Right hindlimb (tissue), 1 donor: Measurements from ENCODE around the gene CADPS2.

Experiments
- DNase-seq: peaks from one replicate; pipeline ENCODE4 v3.0.0-alpha.2; 2018

CADPS2 gene

DNA sequence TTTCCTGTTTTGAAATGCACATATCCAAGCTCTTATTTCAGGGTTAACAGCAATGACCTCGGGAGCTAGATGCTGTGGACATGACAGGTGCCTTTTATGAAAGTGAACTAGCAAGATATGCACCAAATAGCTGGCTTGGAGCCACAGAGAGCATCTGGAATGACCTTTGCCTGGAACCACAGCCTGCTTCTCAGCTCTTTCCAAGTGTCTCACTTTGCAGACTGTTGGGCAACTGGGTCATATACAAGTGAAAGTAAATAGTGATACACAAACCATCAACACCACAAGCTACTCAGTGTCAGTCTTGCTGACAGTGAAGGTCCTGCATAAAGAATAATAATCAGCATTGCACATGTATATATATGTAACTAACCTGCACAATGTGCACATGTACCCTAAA lies 370.9 kb downstream of the CADPS2 start:
- DNase-seq: no peak

DNA sequence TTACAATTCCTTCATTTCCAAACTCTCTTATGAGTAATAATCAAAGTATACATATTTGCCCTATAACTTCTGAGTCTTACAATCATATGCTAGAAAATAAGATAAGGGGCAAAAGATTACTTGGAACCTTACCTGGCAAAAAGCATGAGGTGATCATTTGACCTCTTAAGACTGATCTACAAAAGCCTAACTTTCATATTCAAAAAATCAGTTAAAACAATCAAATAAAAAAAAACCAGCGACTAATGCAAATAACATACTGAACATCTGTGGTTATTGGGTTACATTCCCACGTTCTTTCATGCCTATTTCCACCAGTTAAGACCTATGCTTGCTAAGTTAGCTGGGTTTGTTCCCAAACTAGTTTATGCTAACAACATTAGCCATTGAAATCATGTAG lies 375.0 kb downstream of the CADPS2 start:
- no peak for DNase-seq

DNA sequence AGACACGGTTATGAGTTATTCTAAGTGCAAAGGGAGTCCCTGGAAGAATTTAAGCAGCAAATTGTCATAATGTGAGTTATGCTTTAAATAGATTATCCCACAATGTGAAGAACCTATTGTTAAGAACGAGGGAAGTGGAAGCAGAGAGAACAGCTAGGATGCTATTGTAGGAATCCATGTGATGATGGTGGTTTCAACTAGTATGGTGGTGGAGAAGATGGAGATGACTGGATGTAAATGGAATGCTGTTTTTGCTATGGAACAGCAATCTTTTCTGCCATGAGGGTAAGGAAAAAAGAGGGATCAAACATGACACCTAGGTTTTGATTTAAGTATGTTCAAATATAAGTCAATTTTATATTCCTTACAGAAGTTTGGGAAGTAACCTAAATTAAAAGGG lies 378.7 kb downstream of the CADPS2 start:
- no peak for DNase-seq

DNA sequence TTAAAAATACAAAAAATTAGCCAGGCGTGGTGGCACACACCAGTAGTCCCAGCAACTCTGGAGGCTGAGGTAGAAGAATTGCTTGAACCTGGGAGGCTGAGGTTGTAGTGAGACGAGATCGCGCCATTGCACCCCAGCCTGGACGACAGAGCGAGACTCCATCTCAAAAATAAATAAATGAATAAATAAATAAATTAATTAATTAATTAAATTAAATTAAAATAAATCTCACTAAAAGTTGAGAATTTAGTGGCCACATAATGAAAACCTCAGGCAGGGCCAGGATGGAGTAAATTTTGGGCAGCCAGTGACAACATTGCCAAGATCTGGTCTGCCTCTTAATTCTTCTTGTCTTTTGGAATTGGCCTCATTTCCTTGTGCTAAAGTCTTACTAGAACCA lies 394.3 kb downstream of the CADPS2 start:
- DNase-seq: no peak

DNA sequence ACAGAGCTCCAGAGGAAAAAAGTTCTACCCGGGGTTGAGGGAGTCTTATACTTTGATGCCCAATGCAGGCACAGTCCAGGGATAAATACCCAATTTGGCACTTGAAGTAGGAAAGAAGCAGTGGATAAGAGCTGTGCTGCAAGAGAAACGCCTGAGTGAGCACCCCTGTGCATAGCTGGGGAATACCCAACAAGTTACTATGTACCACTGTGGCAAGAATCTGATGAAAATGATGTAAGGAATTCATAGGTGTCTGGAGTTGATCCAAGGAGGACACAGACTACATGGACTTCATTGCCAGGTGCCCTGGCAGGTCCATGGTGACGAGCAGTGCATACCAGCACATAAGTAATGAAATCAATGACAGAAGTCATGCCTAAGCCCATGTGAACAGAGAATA lies 398.0 kb downstream of the CADPS2 start:
- DNase-seq: no peak

DNA sequence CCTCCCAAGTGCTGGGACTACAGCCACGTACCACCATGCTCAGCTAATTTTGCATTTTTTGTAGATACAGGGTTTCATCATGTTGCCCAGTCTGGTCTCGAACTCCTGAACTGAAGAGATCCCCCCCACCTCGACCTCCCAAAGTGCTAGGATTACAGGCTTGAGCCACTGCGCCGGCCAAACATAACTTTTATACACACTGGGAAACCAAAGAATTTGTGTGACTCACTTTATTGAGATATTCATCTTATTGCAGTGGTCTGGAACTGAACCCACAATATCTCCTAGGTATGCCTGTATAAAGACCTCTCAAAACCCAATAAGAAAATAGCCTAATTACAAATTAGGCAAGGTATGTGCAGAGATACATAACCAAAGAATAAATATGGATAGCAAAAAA lies 399.1 kb downstream of the CADPS2 start:
- no peak for DNase-seq

DNA sequence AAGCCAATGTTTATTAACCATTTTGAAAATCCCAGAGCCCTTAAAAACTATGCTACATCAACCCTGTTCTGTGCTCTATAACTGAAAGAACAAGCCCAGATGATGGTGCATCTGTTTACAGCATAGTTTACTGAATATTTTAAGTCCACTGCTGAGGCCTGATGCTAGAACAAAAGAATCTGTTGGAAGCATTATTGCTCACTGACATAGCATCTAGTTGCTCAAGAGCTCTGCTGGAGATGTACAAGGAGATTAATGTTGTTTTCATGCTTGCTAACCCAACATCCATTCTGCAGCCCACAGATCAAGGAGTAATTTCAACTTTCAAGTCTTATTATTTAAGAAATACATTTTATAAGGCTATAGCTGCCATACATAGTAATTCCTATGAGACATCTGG lies 400.4 kb downstream of the CADPS2 start:
- no peak for DNase-seq

DNA sequence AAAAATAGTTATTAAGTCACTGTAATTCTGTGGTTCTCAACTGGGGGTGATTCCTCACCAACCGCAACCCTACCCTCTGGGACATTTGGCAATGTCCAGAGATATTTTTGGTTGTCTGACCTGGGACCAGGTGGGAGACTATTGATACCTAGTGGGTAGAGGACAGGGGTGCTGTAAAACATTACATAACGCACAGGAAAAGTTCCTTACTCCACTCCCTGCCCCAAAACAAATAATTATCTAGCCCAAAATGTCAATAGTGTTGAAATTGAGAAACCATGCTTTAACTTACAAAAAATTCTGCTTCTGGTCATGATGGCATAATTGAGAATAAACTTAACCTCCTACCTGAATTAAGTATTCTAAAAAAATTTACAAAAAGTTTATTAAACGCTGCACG lies 404.0 kb downstream of the CADPS2 start:
- no peak for DNase-seq

DNA sequence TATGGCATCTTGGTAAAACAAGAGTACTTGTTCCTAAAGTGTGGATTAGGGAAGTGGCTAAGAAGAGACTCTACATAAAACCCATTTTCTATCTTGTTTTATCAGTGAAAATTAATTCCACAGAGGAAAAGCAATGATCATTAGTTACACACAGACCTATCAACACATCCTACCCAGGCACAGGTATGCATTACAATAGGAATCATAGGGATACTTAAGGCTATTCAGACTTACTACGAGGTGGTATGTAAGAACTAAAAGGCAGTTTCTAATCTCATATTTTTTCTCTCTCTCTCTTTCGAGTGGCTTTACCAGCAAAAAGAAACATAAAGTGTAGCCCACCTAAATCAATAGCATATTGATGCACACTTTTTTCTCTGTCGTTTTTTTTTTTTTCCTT lies 415.4 kb downstream of the CADPS2 start:
- no peak for DNase-seq

DNA sequence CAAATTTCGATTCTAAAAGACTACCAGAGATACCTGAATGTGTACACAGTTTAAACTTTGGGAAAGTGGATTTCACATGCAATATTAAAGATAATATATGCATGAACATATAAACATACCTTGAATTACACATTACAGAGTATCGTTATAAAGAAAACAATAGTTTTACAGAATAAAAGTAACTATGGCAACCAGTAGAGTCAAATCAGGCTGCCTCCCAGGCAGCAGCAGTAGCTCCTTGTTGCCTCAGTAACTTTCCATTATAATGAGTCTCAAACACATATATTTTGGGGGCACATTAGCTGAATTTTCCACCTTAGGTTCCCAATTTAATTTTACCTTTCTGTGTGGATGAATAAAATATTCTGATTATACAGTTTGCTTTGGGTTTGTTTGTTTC lies 417.3 kb downstream of the CADPS2 start:
- DNase-seq: no peak

DNA sequence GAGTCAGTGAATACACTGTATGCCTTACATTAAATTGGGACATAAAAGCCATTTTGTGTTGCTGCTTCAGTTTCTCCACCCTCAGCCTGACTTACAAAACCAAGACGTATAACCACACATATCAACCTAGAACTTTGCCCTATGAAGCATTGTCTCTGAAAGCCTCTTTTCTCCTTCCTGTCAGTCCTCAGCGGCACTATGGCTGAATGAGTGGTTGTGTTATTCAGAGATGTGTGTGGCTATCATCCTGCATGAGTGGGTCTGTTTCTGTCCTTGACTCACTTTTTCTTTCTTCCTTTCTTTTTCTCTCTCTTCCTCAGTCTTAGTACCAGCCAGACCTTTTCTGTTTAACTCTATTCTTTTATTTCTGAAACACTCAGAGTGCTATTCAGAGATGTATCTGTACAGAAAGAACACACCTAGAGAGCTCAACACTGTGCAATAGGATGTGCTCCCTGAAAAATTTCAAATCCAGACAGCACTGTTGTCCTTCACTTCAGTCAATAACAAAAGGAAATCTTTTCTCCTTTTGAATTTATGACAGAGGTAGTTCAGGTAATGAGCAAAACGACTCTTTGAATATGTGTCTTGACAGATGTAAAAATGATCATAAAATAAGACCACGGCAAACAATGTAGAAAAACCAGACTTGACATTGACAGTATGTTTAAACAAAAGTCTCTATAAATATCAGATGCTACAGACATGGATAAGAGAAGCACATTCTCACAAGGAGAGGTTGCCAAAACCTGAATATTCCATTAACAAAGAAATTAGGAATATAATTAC lies 418.4 kb downstream of the CADPS2 start:
- DNase-seq: no peak

DNA sequence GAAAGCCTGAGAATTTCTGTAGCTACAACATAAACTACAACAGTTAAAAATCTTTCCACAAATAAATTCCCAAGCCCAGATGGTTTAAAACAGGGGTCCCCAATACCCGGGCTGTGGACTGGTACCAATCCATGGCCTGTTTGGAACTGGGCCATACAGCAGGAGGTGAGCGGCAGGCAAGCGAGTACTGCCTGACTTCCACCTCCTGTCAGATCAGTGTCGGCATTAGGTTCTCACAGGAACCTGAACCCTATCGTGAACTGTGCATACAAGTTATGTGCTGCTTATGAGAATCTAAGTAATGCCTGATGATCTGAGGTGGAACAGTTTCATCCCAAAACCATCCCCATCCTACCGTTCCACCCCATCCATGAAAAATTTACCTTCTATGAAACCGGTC lies 421.0 kb downstream of the CADPS2 start:
- no peak for DNase-seq

DNA sequence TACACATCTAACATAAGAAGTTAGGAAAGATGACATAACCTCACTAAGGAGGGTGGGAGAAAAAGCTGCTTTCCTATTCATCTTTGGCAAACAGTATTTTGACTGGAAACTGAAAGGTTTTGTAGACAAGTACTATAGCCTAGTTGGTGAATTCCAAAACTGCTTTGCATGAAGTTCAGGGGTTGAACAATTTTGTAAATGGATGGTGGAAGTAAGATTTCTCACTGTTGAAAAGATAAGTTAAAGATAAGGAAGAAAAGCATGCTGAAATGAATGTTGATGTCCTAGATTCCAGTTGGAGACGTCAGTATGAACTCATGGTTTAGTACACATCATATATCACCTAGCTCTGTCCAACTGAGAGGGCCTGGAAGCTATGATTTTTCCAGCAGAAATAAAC lies 422.6 kb downstream of the CADPS2 start:
- no peak for DNase-seq

DNA sequence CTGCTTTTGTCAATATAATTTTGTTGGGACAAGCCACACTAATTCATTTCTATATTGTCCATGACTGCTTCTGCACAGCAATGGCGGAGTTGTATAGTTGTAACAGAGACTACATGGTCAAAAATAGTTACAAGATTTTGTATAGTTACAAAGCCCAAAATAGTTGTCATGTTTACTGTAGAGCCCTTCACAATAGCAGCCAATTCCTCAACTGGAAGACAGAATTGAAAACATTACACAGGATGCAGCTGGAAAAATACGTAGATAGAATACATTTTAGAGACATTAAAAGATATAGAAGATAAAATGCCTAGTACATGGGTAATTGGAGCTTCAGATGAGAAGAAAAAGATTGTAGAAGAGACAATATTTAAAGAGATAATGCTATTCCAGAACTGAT lies 425.3 kb downstream of the CADPS2 start:
- DNase-seq: no peak

DNA sequence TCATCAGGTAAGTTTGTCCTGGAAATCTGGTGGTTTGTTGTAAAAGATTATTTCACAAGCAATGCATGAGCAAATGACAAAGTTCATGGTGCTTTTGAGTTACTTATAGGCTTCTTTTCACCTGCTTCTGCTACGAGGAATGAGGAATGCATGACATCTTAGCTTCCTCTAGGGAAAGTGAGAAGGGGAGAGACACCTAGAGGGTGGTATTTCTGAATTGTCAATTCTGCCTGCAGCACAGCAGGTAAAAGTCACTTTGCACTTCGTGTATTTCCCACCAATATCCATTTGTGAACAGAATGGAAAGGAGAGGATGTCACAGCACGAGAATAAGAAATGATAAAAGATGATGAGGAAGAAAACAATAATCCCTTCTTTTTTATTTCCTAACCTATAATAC lies 428.3 kb downstream of the CADPS2 start:
- DNase-seq: no peak

DNA sequence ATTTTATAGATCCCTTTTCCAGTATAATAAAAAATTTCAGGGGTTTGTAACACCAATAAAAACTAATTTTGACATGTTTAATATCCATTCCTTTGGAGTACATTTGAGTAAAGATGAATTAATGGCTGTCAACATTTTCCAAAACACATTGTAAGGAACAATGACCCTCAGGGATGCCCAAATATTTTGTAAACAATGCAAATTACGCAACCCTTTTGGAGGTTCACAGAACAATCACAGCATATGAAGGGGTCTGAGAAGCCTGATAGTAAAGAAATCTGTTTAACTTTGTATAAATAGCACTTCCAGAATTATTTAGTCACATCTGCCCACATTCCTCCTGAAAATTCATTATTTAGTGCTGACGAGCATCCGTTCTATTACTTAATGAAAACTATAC lies 428.9 kb downstream of the CADPS2 start:
- no peak for DNase-seq

DNA sequence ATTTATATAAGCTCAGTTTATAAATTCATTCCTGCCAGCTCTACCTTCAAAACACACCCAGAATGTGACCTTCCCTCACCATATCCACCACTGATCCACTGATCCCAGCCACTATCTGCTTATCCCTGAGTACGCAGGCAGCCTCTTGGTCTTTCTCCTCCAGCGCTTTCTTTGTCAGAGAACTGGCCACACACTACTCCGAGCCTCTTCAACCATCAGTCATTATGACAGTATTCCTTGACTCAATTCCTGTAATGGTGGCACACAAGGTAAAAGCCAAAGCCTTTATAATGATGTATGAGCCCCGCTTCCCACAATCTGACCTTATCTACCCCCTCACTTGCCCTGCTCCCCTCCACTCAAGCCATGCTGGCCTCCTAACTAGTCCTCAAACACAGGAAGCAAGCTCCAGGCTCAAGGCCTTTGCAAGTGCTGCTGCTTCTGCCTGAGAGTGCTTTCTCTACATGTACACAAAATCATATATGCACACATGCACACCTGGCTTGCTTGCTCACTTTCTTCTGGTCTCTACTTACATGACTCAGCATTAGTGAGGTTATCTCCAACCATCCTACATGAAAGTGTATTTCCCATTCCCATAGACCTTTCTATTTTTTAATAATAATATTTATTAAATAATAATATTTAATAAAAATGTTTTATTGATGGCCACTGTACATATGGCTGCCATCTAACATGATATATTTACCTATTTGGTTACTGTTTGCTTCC lies 431.3 kb downstream of the CADPS2 start:
- no peak for DNase-seq

DNA sequence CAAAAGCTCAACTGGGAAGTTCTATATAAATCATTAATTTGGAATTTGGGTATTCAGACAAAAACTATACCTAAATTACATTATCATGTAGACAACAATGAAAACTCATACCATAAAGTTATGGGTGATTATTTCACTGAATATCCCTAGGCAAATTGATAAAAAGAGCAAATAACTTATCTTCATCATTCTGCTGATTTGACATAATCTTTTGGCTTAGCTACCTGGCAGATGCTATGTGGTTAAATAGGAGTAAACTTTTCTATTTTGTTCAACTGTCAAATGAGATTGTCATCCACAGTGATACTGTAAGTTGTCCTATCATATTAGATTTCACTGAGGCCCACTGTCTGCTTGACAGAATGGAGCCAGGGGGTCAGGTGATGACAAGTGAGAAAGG lies 432.8 kb downstream of the CADPS2 start:
- no peak for DNase-seq

DNA sequence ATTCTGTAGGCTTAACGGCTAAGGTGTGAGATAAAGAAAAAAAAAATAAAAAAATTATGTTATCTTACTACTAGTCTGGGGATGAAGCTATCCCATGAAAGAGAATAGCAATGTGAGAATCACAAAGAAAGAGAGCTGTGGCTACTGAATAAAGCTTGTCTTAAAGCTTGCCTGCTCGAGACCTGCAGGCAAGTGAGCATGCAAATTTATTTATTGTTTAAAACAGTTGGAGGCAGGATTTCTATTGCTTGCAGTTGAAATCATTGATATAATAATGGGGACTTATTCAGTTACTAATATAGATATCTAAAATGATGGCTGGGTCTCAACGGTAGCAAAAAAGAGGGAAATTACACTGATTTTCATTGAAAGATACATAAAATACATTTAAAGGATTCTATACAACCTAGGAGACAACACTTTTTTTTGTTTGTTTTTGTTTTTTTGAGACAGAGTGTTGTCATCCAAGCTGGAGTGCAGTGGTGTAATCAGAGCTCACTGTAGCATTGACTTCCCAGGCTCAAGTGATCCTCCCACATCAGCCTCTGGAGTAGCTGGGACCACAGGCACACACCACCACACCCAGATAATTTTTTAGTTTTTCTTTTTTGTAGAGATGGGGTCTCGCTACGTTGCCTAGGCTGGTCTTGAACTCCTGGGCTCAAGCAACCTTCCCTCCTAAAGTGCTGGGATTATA lies 437.2 kb downstream of the CADPS2 start:
- no peak for DNase-seq

DNA sequence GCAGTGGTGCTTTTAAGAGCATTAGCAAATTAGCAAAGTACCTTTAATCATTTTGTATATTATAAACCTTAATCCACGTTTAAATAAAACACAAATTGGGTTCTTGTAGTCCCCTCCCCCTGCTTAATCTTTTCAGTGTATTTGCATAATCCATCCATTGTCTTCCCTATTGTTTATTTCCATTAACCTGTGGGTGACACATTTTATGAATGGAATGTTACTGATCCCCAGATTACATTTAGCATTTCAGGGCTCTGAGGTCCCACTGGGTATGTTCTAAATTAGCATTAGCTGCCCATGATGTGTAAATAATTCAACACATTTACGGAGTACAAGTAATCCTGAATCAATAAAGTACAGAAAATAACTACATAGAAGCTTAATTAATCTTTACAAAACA lies 443.3 kb downstream of the CADPS2 start:
- no peak for DNase-seq

DNA sequence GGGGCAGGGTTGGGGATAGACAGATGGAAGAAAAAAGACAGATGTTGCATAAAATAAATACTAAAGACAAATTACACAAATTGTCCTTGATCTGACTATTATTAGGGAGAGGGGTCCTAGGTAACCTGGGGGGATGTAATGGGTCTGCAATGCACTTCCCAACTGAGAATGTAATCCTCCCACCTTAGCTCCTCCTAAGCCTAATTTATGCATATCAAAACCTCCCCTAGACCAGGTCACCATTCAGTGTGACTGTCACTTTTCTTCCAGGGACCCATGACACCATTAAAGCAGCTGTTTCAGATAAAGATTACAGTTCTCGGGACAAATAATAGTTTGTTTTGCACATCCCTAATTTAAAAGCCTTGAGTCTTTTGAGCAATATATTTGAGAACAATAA lies 447.8 kb downstream of the CADPS2 start:
- no peak for DNase-seq

DNA sequence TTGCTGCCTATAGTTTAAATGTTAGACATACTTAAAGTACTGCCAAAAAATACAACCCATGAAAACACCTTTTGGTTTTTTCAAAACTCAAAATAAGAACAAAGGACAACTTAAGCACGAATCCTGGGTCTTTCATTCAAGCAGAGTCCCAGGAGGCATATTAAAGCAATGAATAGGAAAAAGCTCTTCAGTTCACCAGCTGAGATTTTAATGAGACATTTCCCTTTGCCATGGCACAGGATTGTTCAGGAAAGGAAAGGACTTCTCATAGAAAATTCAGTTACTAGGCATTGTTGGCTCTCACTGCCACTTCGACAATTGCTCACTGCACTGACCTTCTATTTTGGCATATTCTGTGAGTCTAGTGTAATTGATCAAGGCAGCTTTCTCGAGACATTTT lies 448.3 kb downstream of the CADPS2 start:
- no peak for DNase-seq

DNA sequence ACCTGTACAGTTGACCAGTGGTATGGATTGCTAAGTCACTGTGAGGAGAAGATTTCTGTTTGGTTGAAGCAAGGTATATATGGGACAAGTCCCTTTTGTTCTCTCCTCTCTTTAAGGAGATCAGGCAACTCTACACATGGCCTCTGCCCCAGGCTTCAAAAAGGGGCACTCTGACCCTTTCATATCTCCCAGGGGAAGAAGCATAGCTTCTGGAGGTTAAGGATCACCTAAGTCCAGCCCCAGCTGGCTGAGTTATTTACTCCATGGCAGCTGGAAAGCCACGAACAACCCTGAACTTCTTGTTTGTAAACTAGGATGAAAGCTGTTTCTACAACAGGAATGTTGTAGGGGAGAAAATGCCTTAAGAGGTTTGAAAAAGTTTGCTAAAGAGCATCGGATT lies 452.5 kb downstream of the CADPS2 start:
- no peak for DNase-seq

DNA sequence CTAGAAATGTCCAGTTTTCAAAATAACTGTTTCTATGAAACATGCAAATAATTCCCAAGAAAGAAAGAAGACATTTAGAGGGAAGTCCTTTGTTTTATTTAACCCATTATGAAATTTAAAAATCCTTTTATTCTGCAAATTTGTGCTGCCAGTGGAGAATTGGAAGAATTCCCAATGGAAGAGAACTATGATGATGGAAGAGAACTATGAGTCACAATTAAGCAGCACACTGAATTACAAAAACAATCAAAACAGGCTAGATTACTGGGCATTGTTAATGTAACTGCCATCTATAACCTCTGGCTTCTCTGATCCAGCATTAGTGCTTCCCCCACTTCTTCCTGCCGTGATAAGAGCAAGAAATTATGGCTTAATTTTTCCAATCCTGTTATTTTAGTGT lies 455.6 kb downstream of the CADPS2 start:
- no peak for DNase-seq
